Transverse colon (tissue), 4 donors: ENCODE data around the gene LAMTOR1.

ENCODE experiments used
- CTCF ChIP-seq, 5 experiments: fragments of 200-600 bp in 3 of 5; fragments of 450-650 bp in 2 of 5; sonication (generic) in 3 of 5; IDR thresholded peaks; 1 replicate in 2 of 5; 2 replicates in 3 of 5; pipeline ENCODE4 v1.5.1; 2016 to 2017; ENCODE audit warnings: antibody characterized with exemption in 5 of 5, inconsistent platforms in 3 of 5, mild to moderate bottlenecking in 2 of 5, moderate library complexity in 1 of 5
- POLR2A ChIP-seq: fragments of 450-650 bp; IDR thresholded peaks from one replicate; pipeline ENCODE4 v1.6.1; 2016; ENCODE audit warnings: antibody characterized with exemption, mild to moderate bottlenecking, moderate library complexity
- POLR2AphosphoS5 ChIP-seq, 3 donors: sonication (generic); formaldehyde crosslinking; IDR thresholded peaks; one replicate each; pipeline ENCODE4 v1.6.1; 2016; ENCODE audit warnings: antibody characterized with exemption in 3 of 3

DNA sequence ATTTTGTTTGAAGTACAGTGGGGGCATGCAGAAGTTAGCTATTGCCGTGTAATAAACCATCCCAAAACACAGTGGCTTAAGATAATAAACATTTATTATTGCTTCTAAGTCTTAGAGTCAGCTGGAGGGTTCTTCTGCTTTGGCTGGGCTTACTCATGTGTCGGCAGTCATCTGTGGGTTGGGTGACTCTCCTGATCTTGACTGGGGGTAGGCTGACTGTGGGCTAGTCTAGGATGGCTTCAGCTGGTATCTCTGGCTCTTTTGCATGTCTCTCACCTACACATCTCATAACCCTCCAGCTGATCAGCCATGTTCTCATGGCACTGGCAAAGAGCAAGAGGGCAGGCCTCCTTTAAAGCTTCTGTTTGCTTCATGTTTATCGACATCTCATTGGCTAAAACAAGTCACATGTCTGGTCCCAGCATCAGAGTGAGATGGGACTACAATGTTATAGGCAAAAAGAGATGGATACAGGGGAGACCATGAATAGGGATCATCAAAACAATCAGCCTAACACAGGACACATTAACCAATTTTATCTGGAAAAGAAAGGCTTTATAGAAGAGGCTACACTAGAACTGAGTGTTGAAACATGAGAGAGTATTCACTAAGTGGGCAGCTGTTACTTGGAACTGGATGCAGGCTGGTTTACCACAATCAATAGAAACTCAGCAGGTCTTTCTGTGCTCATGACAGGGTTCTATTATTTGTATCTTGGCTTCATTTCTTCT is 17.3 kb downstream of the LAMTOR1 start:
- TF ChIP-seq CTCF (IDR thresholded peaks at IDR 0.05) (no peak), POLR2A (no peak), POLR2AphosphoS5 (IDR thresholded peaks at IDR 0.05) (no peak)
